HG03196 (cell line): ENCODE data around the gene ILKAP.

ENCODE experiments used
- ATAC-seq: cut with Tn5 transposase; IDR thresholded peaks from one replicate; pipeline ENCODE4 v1.9.1; 2021; ENCODE audit not compliant: unreplicated experiment

ILKAP gene

GRCh38 chr2:238125127-238125885 is 78.2 kb downstream of the ILKAP start:
- no peak for ATAC-seq

GRCh38 chr2:238124488-238125126 is 78.9 kb downstream of the ILKAP start:
- no peak for ATAC-seq

GRCh38 chr2:238123991-238124470 is 79.5 kb downstream of the ILKAP start:
- ATAC-seq = no peak

GRCh38 chr2:238123218-238123971 is 80.1 kb downstream of the ILKAP start:
- no peak for ATAC-seq

GRCh38 chr2:238122287-238123217 is 80.9 kb downstream of the ILKAP start:
- no peak for ATAC-seq

GRCh38 chr2:238121511-238122286 is 81.8 kb downstream of the ILKAP start:
- no peak for ATAC-seq

GRCh38 chr2:238120463-238121298 is 82.8 kb downstream of the ILKAP start:
- no peak for ATAC-seq
